ENCODE results near the gene GUSB. TPM values are rescaled to one million over a fixed set of nuclear protein-coding genes. Genes with fewer than 3 reads are reported as not detected.
"Not testable (repeated sequence)": the region's sequence is repeated elsewhere in the genome, so short reads cannot be mapped to it uniquely, and the experiment has no call there.

The GUSB gene
- polyA plus RNA-seq, 2 of the 4 experiments (the other 2 are of a cell fraction), result 32.3 TPM

GRCh38 chr7:66028342-66028741, 46.3 kb upstream of the GUSB start:
- ATAC-seq; H3K27ac ChIP-seq; H3K4me3 ChIP-seq; H3K9me3 ChIP-seq; DNase-seq (ENCODE audit: low read depth in 1 of 2, low spot score in 1 of 2); H3K4me1 ChIP-seq; POLR2A ChIA-PET; H3K4me2 ChIP-seq: not testable (repeated sequence)
- 59% methylated on average over 3 of the region's 3 CpGs for WGBS (ENCODE audit: missing lambda C conversion rate)
- CTCF ChIA-PET, result interaction anchor here (0.7 to 0.8 kb wide), 2 partner anchors 15 to 44 kb away, joined by 3 to 4 read pairs; no protein-coding TSS in a partner anchor
- FAIRE-seq, result peak; percentile 59

GRCh38 chr7:66016131-66016461, 34.1 kb upstream of the GUSB start:
- no peak for DNase-seq (ENCODE audit: low read depth in 1 of 2, low spot score in 1 of 2)
- FAIRE-seq, result no peak
- Histone ChIP-seq H3K27ac (no peak overlapping the region), H3K9me3 (no peaks in the 10 kb centered on the region), H3K4me3 (no peak overlapping the region), H3K4me2 (no peak overlapping the region), H3K4me1 (no peaks in the 10 kb centered on the region)
- WGBS (ENCODE audit: missing lambda C conversion rate), result 23% methylated on average over 4 of the region's 4 CpGs
- TF ChIP-seq RAD21 (conservative IDR thresholded peaks at IDR 0.05 in 1 of 2, IDR thresholded peaks at IDR 0.05 in 1 of 2), result no peak
- no peak for TF ChIP-seq JUN (IDR thresholded peaks at IDR 0.05)
- TF ChIP-seq KDM5A (IDR thresholded peaks at IDR 0.05), result no peak
- no peak for TF ChIP-seq HDAC2 (IDR thresholded peaks at IDR 0.05)
- TF ChIP-seq TP53 (CRISPR knock-in tag; IDR thresholded peaks at IDR 0.05), result no peak
- no peak for TF ChIP-seq FOSB (CRISPR knock-in tag; IDR thresholded peaks at IDR 0.05)
- no peak for TF ChIP-seq MAX (IDR thresholded peaks at IDR 0.05)
- no peak for TF ChIP-seq POLR2A (IDR thresholded peaks at IDR 0.05; ENCODE audit: low read length)
- no peak for TF ChIP-seq HOXB5 (CRISPR knock-in tag; IDR thresholded peaks at IDR 0.05)
- no peak for TF ChIP-seq RFX5 (IDR thresholded peaks at IDR 0.05)
- TF ChIP-seq ZNF302 (CRISPR knock-in tag; IDR thresholded peaks at IDR 0.05), result no peak
- no peak for TF ChIP-seq MAFK (IDR thresholded peaks at IDR 0.05; ENCODE audit: partially characterized antibody)
- no peak for TF ChIP-seq ZFP36 (IDR thresholded peaks at IDR 0.05; ENCODE audit: borderline replicate concordance, partially characterized antibody)
- no peak for TF ChIP-seq MAZ (IDR thresholded peaks at IDR 0.05; ENCODE audit: borderline replicate concordance, low read depth, low read length)
- TF ChIP-seq CEBPB (IDR thresholded peaks at IDR 0.05), result no peak
- no peak for TF ChIP-seq FOSL2 (IDR thresholded peaks at IDR 0.05)
- no peak for TF ChIP-seq FOSL2 (CRISPR knock-in tag; IDR thresholded peaks at IDR 0.05)
- ChIA-PET CTCF (interaction anchor here (0.6 kb wide), 1 partner anchor 19 kb away, joined by 3 read pairs; no protein-coding TSS in a partner anchor), POLR2A (no interaction called here)
- no peak for ATAC-seq

DNA sequence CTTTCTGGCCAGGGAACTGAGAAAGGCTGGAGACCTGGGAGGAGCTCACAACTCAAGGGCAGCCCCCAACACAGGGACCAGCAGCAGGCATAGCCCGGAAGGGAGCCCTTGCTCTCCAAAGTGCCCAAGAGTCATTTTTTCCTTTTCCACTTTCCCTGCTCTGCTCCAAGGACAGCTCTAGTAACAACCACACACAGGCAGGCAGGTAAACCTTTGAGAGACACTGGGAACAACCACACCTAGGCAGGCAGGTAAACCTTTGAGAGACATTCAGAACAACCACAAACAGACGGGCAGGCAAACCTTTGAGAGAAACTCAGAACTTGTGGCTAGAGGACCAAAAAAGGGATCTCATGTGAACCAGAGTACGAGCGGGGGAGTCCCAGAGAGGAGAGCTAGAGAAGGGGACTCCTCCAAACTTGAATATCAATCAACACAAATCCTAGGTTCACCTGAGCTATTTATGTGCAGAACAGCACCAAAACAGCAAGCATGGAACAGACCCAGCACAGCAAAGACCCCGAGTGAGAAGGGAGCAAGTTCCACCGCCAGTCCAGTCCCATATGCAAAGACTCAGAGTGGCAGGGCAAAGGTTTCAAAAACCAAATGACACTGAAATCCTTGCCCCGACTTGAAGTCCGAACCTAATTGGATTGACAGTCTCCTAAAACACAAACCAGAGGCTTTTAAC, 33.6 kb upstream of the GUSB start:
- no peaks in the 10 kb centered on the region for H3K4me1 ChIP-seq
- H3K27ac ChIP-seq, result no peak overlapping the region
- H3K9me3 ChIP-seq, result no peaks in the 10 kb centered on the region
- no peak overlapping the region for H3K4me2 ChIP-seq
- POLR2A ChIA-PET, result interaction anchor here (0.5 kb wide), 1 partner anchor 253 kb away, joined by 3 read pairs; no protein-coding TSS in a partner anchor
- FAIRE-seq, result no peak
- no peak for DNase-seq (ENCODE audit: low read depth in 1 of 2, low spot score in 1 of 2)
- H3K4me3 ChIP-seq, result no peak overlapping the region
- no peak for TF ChIP-seq HEYL (CRISPR knock-in tag; IDR thresholded peaks at IDR 0.05)
- no peak for TF ChIP-seq TP53 (CRISPR knock-in tag; IDR thresholded peaks at IDR 0.05)
- no peak for TF ChIP-seq NR3C1 (IDR thresholded peaks at IDR 0.05)
- TF ChIP-seq ZC3H11A (IDR thresholded peaks at IDR 0.05), result no peak
- no peak for TF ChIP-seq E2F6 (IDR thresholded peaks at IDR 0.05; ENCODE audit: borderline replicate concordance, low read depth)
- no peak for TF ChIP-seq NFE2L2 (conservative IDR thresholded peaks at IDR 0.05; ENCODE audit: low read length)
- TF ChIP-seq JUN (IDR thresholded peaks at IDR 0.05), result no peak
- TF ChIP-seq HOXB5 (CRISPR knock-in tag; IDR thresholded peaks at IDR 0.05), result no peak
- TF ChIP-seq FOSL2 (IDR thresholded peaks at IDR 0.05), result no peak
- TF ChIP-seq FOSL2 (CRISPR knock-in tag; IDR thresholded peaks at IDR 0.05), result no peak
- no peak for TF ChIP-seq RFX5 (IDR thresholded peaks at IDR 0.05)
- no peak for TF ChIP-seq KDM5A (IDR thresholded peaks at IDR 0.05)
- no peak for TF ChIP-seq ESRRA (IDR thresholded peaks at IDR 0.05; ENCODE audit: borderline replicate concordance, low read length)
- TF ChIP-seq PHF8 (IDR thresholded peaks at IDR 0.05; ENCODE audit: borderline replicate concordance, low read depth), result no peak
- TF ChIP-seq ZSCAN20 (CRISPR knock-in tag; IDR thresholded peaks at IDR 0.05), result no peak
- ATAC-seq, result no peak
- whole genome bisulfite sequencing (ENCODE audit: missing lambda C conversion rate), result 70% methylated on average over 8 of the region's 8 CpGs
- CTCF ChIA-PET, result interaction anchor here (1.3 to 1.5 kb wide), 2 partner anchors 15 to 293 kb away, joined by 5 to 7 read pairs; no protein-coding TSS in a partner anchor
